Chondrocyte (in vitro differentiated cells): ENCODE data around the gene PPARA. TPM values are rescaled to one million over a fixed set of nuclear protein-coding genes. Genes with fewer than 3 reads are reported as not detected.

ENCODE experiments used
- DNase-seq: peaks from one replicate; pipeline ENCODE4 v3.0.0; 2021; ENCODE audit warnings: mixed read lengths, low spot score
- H3K27ac Mint-ChIP-seq: one replicate; pipeline ENCODE4 v1.8.0; 2021; ENCODE audit warnings: mild to moderate bottlenecking, moderate library complexity, mixed read lengths; ENCODE audit not compliant: unreplicated experiment
- H3K27me3 Mint-ChIP-seq: 2 replicates; pipeline ENCODE4 v1.8.0; 2021; ENCODE audit warnings: low read depth, mixed read lengths
- H3K36me3 Mint-ChIP-seq: 2 replicates; pipeline ENCODE4 v1.8.0; 2021; ENCODE audit warnings: low read depth, mixed read lengths
- H3K4me1 Mint-ChIP-seq: 2 replicates; pipeline ENCODE4 v1.8.0; 2021; ENCODE audit warnings: low read depth, mild to moderate bottlenecking, mixed read lengths
- H3K4me3 Mint-ChIP-seq: one replicate; pipeline ENCODE4 v1.8.0; 2021; ENCODE audit warnings: mild to moderate bottlenecking, moderate library complexity, mixed read lengths; ENCODE audit not compliant: unreplicated experiment
- H3K9me3 Mint-ChIP-seq: 2 replicates; pipeline ENCODE4 v1.8.0; 2021; ENCODE audit warnings: low read depth, mixed read lengths
- CTCF ChIP-seq: fragments of 200-600 bp; sonication (generic); IDR thresholded peaks from 2 replicates; pipeline ENCODE4 v1.5.0; 2021; ENCODE audit warnings: antibody characterized with exemption, mild to moderate bottlenecking, moderate library complexity
- total RNA-seq: library from RNA; stranded (reverse); gene quantifications from 3 replicates; pipeline ENCODE4 v1.2.1, GENCODE V29; 2021

PPARA gene
- total RNA-seq, 1 donor from 2014 or later, result 16.0 TPM

GRCh38 chr22:46225631-46226030 is 75.3 kb downstream of the PPARA start:
- peak; percentile 52 for DNase-seq
- H3K4me1 Mint-ChIP-seq, result no peaks in the 10 kb centered on the region
- H3K4me3 Mint-ChIP-seq, result no peak overlapping the region
- H3K9me3 Mint-ChIP-seq, result no peaks in the 10 kb centered on the region
- H3K27me3 Mint-ChIP-seq, result no peaks in the 10 kb centered on the region
- H3K27ac Mint-ChIP-seq, result no peak overlapping the region
- no peak for TF ChIP-seq CTCF
- H3K36me3 Mint-ChIP-seq, result peaks cover 25% of the 10 kb centered on the region

GRCh38 chr22:46226577-46226976 is 76.3 kb downstream of the PPARA start:
- no peaks in the 10 kb centered on the region for H3K4me1 Mint-ChIP-seq
- DNase-seq, result peak; percentile 22
- H3K36me3 Mint-ChIP-seq, result peaks cover 19% of the 10 kb centered on the region
- no peak overlapping the region for H3K4me3 Mint-ChIP-seq
- no peak for TF ChIP-seq CTCF
- H3K9me3 Mint-ChIP-seq, result no peaks in the 10 kb centered on the region
- H3K27ac Mint-ChIP-seq, result peak overlapping the region; percentile 49
- no peaks in the 10 kb centered on the region for H3K27me3 Mint-ChIP-seq

GRCh38 chr22:46229701-46230100 is 79.4 kb downstream of the PPARA start:
- H3K36me3 Mint-ChIP-seq, result peaks cover 13% of the 10 kb centered on the region
- no peak overlapping the region for H3K4me3 Mint-ChIP-seq
- H3K27ac Mint-ChIP-seq, result no peak overlapping the region
- TF ChIP-seq CTCF, result no peak
- H3K27me3 Mint-ChIP-seq, result no peaks in the 10 kb centered on the region
- H3K4me1 Mint-ChIP-seq, result peaks cover 12% of the 10 kb centered on the region
- H3K9me3 Mint-ChIP-seq, result no peaks in the 10 kb centered on the region
- no peak for DNase-seq

- TF ChIP-seq CTCF, result no peak
- peaks cover 12% of the 10 kb centered on the region for H3K4me1 Mint-ChIP-seq
- peaks cover 10% of the 10 kb centered on the region for H3K36me3 Mint-ChIP-seq
- no peaks in the 10 kb centered on the region for H3K9me3 Mint-ChIP-seq
- no peak for DNase-seq
- no peaks in the 10 kb centered on the region for H3K27me3 Mint-ChIP-seq
- H3K27ac Mint-ChIP-seq, result no peak overlapping the region
- H3K4me3 Mint-ChIP-seq, result no peak overlapping the region
These were observed 80.1 kb downstream of the PPARA start for GRCh38 chr22:46230262-46230901.

- H3K4me1 Mint-ChIP-seq, result peaks cover 12% of the 10 kb centered on the region
- no peaks in the 10 kb centered on the region for H3K9me3 Mint-ChIP-seq
- peak overlapping the region; percentile 53 for H3K4me3 Mint-ChIP-seq
- peak overlapping the region; percentile 96 for H3K27ac Mint-ChIP-seq
- H3K27me3 Mint-ChIP-seq, result no peaks in the 10 kb centered on the region
- DNase-seq, result no peak
- TF ChIP-seq CTCF, result no peak
- peaks cover 7% of the 10 kb centered on the region for H3K36me3 Mint-ChIP-seq
These were observed 82.9 kb downstream of the PPARA start for GRCh38 chr22:46233231-46233630.
